Measurements from ENCODE around the gene LY6G5C. TPM values are rescaled to one million over a fixed set of nuclear protein-coding genes. Genes with fewer than 3 reads are reported as not detected.

LY6G5C gene
- total and polyA plus RNA-seq, 2 donors (not counting 3 experiments of a cell fraction or from before 2014, with no cell fraction given), result 8.2 to 11.4 TPM

- H3K9me3 ChIP-seq (replicated peaks; ENCODE audit: control insufficient read depth, insufficient read depth, low read length), result no peaks in the 10 kb centered on the region
- FAIRE-seq (no peak), DNase-seq (ENCODE audit: low read depth, low spot score) (no peak)
- POLR2A ChIA-PET, result no interaction called here
- no peak overlapping the region for H3K4me2 ChIP-seq (ENCODE audit: insufficient read depth, low read length)
- no peaks in the 10 kb centered on the region for H3K79me2 ChIP-seq (ENCODE audit: control insufficient read depth, insufficient read depth, low read length)
- no TSS peak for BruUV-seq (replicated peaks)
- CTCF ChIA-PET, result interaction anchor here (1.3 to 3.0 kb wide), 5 partner anchors 9 to 117 kb away, joined by 3 to 9 read pairs (median 4); partner anchors contain the start of genes ABHD16A and MPIG6B
- intact Hi-C loops (cut with micrococcal nuclease), result no loop called here
- H2AFZ ChIP-seq (ENCODE audit: low read depth, low read length), result no peak overlapping the region
- H3K9me1 ChIP-seq (replicated peaks; ENCODE audit: control insufficient read depth, extremely low read depth, insufficient read depth, low read length), result no peaks in the 10 kb centered on the region
- no peak overlapping the region for H3K4me3 ChIP-seq (replicated peaks in 1 of 3; ENCODE audit: insufficient read depth in 1 of 3, low read depth in 1 of 3, low read length in 3 of 3)
- peaks cover 8% of the 10 kb centered on the region for H3K4me1 ChIP-seq (ENCODE audit: control insufficient read depth, extremely low read depth, insufficient read depth, low read length)
- H3K36me3 ChIP-seq (ENCODE audit: control insufficient read depth in 2 of 2, extremely low read depth in 1 of 2, insufficient read depth in 2 of 2, low read length in 2 of 2), result no peaks in the 10 kb centered on the region
- no peak overlapping the region for H3K27ac ChIP-seq (ENCODE audit: insufficient read depth, low read depth, low read length)
- no peak for TF ChIP-seq EZH2 (IDR thresholded peaks at IDR 0.05; ENCODE audit: borderline replicate concordance, low read depth, low read length, severe bottlenecking)
- no peak for TF ChIP-seq MAX (IDR thresholded peaks at IDR 0.05; ENCODE audit: insufficient read depth, insufficient read length)
- TF ChIP-seq FOS (IDR thresholded peaks at IDR 0.05; ENCODE audit: borderline replicate concordance, insufficient read depth, low read length), result no peak
- no peak for TF ChIP-seq POLR2A (IDR thresholded peaks at IDR 0.05; ENCODE audit: low read depth, low read length)
- no peak for TF ChIP-seq JUN (IDR thresholded peaks at IDR 0.05; ENCODE audit: borderline replicate concordance, insufficient read depth, insufficient read length, low read depth)
- TF ChIP-seq GATA2 (IDR thresholded peaks at IDR 0.05; ENCODE audit: insufficient read depth, insufficient read length, low read depth, low read length), result no peak
- TF ChIP-seq CTCF (IDR thresholded peaks at IDR 0.05; ENCODE audit: extremely low read depth in 1 of 2, insufficient read depth in 1 of 2, low read depth in 1 of 2, low read length in 2 of 2), result no peak
- no peak for TF ChIP-seq POLR2AphosphoS5 (IDR thresholded peaks at IDR 0.05; ENCODE audit: insufficient read depth, low read depth, low read length)
- TF ChIP-seq MYC (IDR thresholded peaks at IDR 0.05; ENCODE audit: low read depth, low read length), result no peak
- H4K20me1 ChIP-seq (replicated peaks; ENCODE audit: control insufficient read depth, extremely low read depth, insufficient read depth, low read length), result no peaks in the 10 kb centered on the region
- H3K27me3 ChIP-seq (ENCODE audit: control insufficient read depth in 2 of 2, insufficient read depth in 2 of 2, low read length in 2 of 2), result no peaks in the 10 kb centered on the region
- H3K9ac ChIP-seq (replicated peaks; ENCODE audit: extremely low read depth, insufficient read depth, low read length), result no peak overlapping the region
- dilution Hi-C loops (cut with MboI; ENCODE audit: extremely low pct_ligation_motif_present, low sequenced_read_pairs), result no loop called here
These were observed 32.6 kb upstream of the LY6G5C start for GRCh38 chr6:31713465-31713864.

Data from endothelial cell of umbilical vein (primary cell).